OCI-LY1 (cell line): ENCODE measurements around the gene AGBL3.

Experiments used
- H2AFZ ChIP-seq: fragments of 200-600 bp; sonication (generic), shearing (Covaris generic); 2 replicates; pipeline ENCODE4 v1.6.0; 2014; ENCODE audit warnings: antibody characterized with exemption, mild to moderate bottlenecking, low read length
- H3F3A ChIP-seq: fragments of 200-600 bp; sonication (generic), shearing (Covaris generic); 2 replicates; pipeline ENCODE4 v1.6.0; 2014; ENCODE audit warnings: mild to moderate bottlenecking, antibody characterized with exemption, low read length, moderate library complexity; ENCODE audit not compliant: insufficient read depth
- H3K27ac ChIP-seq: fragments of 200-600 bp; sonication (generic); 2 replicates; pipeline ENCODE4 v1.5.1; 2014; ENCODE audit warnings: low read length, mixed run types, mild to moderate bottlenecking, low read depth; ENCODE audit not compliant: poor library complexity, severe bottlenecking
- H3K27me3 ChIP-seq: fragments of 200-600 bp; sonication (generic); 2 replicates; pipeline ENCODE4 v1.6.0; 2014; ENCODE audit warnings: antibody characterized with exemption, mild to moderate bottlenecking, low read length, moderate library complexity; ENCODE audit not compliant: insufficient read depth
- H3K36me3 ChIP-seq: fragments of 200-600 bp; sonication (generic); 2 replicates; pipeline ENCODE4 v1.6.1; 2014; ENCODE audit warnings: mild to moderate bottlenecking, antibody characterized with exemption, low read length, moderate library complexity, mixed read lengths; ENCODE audit not compliant: insufficient read depth
- H3K4me1 ChIP-seq: fragments of 200-600 bp; sonication (generic); 2 replicates; pipeline ENCODE4 v1.5.1; 2014; ENCODE audit warnings: mild to moderate bottlenecking, low read length, moderate library complexity; ENCODE audit not compliant: insufficient read depth, severe bottlenecking
- H3K4me2 ChIP-seq: fragments of 200-600 bp; sonication (generic), shearing (Covaris generic); 2 replicates; pipeline ENCODE4 v1.6.1; 2014; ENCODE audit warnings: low read length
- H3K4me3 ChIP-seq: fragments of 200-600 bp; sonication (generic); 2 replicates; pipeline ENCODE4 v1.5.1; 2014; ENCODE audit warnings: low read length, low read depth, mild to moderate bottlenecking, mixed read lengths; ENCODE audit not compliant: poor library complexity, severe bottlenecking
- H3K79me2 ChIP-seq: fragments of 200-600 bp; shearing (Covaris generic); 2 replicates; pipeline ENCODE4 v1.6.1; 2016; ENCODE audit warnings: mixed run types, low read length, mixed read lengths; ENCODE audit not compliant: insufficient read depth
- H3K9ac ChIP-seq: fragments of 200-600 bp; sonication (generic), shearing (Covaris generic); 2 replicates; pipeline ENCODE4 v1.6.1; 2014; ENCODE audit warnings: mild to moderate bottlenecking, low read length, mixed read lengths
- H3K9me2 ChIP-seq: fragments of 200-600 bp; sonication (generic), shearing (Covaris generic); 2 replicates; pipeline ENCODE4 v1.6.1; 2014; ENCODE audit warnings: low read depth, mild to moderate bottlenecking, low read length, mixed read lengths
- H3K9me3 ChIP-seq: fragments of 200-600 bp; shearing (Covaris generic); 2 replicates; pipeline ENCODE4 v1.6.1; 2014; ENCODE audit warnings: low read length, mixed read lengths
- H4K20me1 ChIP-seq: fragments of 200-600 bp; sonication (generic), shearing (Covaris generic); 2 replicates; pipeline ENCODE4 v1.6.0; 2016; ENCODE audit warnings: mild to moderate bottlenecking, low read length; ENCODE audit not compliant: insufficient read depth
- CTCF ChIP-seq: fragments of 200-600 bp; sonication (generic), shearing (Covaris generic); IDR thresholded peaks from 2 replicates; pipeline ENCODE4 v1.5.1; 2017; ENCODE audit warnings: mild to moderate bottlenecking, antibody characterized with exemption, low read length, moderate library complexity, mixed read lengths
- EZH2 ChIP-seq: fragments of 200-600 bp; sonication (generic), shearing (Covaris generic); IDR thresholded peaks from 2 replicates; pipeline ENCODE4 v1.8.0; 2017; ENCODE audit warnings: borderline replicate concordance, mixed run types, mild to moderate bottlenecking, antibody characterized with exemption, low read length, moderate library complexity, mixed read lengths

The AGBL3 gene

DNA sequence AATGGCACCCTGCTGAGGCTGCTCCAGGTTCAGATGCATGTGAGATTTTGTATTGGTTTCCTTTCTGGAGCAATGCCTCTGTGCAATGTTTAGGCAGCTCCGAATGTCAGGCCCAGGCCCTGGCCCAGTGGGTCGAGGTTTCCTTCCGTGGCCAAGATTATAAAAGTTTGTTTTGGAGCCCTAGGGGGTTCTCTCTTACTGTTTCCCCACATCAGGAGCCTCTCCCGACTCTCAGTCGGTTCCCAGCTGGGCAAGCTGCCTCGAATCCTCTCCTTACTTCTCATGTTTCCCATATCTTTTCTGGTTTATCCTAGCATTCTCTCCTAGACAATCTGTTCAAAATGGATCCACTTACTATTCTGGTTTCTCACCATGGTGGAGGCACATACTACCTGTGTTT lies 172.6 kb downstream of the AGBL3 start:
- Histone ChIP-seq H3K4me1 (peaks cover 24% of the 10 kb centered on the region), H3K9me2 (no peaks in the 10 kb centered on the region), H3K79me2 (no peaks in the 10 kb centered on the region), H3F3A (no peaks in the 10 kb centered on the region), H3K27me3 (no peaks in the 10 kb centered on the region), H3K4me2 (no peak overlapping the region), H3K9me3 (peaks cover 30% of the 10 kb centered on the region), H2AFZ (no peak overlapping the region), H3K36me3 (peaks cover 48% of the 10 kb centered on the region), H4K20me1 (no peaks in the 10 kb centered on the region), H3K9ac (no peak overlapping the region), H3K27ac (no peak overlapping the region), H3K4me3 (no peak overlapping the region)
- TF ChIP-seq CTCF: no peak
- no peak for TF ChIP-seq EZH2

DNA sequence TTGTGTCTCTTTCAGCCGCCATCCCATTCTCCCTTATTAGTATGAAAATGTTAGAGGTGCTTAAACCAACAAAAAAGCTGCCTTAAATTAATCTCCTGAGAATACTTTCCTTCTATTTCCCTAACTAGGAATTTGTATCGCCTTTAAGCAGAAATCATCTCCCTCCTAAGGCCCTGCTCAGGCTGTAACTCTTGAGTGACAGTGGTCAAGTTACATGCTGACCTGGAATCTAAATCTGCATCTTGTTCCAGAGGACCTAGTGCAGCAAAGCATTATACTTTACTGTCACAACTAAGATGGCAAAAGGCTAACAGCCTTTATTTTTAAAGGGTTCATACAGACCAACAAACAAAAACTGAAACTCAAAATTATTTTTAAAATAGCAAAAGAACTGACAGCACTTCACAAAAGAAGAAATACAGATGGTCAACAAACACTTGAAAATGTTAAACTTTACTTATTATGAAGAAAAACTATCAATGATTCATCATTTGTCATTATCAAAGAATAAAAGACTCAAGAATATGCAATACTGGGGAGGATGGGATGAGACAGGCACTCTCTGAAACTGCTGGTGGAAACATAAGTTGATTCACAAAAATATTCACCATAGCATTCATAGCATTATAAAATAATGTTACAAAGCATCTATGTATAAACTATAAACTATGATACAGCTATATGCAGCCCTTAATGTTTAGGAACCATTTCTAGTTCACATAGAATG lies 173.2 kb downstream of the AGBL3 start:
- H3K4me1 ChIP-seq: peaks cover 24% of the 10 kb centered on the region
- H3K9me2 ChIP-seq: no peaks in the 10 kb centered on the region
- peaks cover 30% of the 10 kb centered on the region for H3K9me3 ChIP-seq
- no peaks in the 10 kb centered on the region for H3K79me2 ChIP-seq
- no peaks in the 10 kb centered on the region for H3K27me3 ChIP-seq
- H3K27ac ChIP-seq: peak overlapping the region; percentile 80
- no peaks in the 10 kb centered on the region for H3F3A ChIP-seq
- H4K20me1 ChIP-seq: no peaks in the 10 kb centered on the region
- peak overlapping the region; percentile 57; the same call in 1 of the 2 replicates for H3K4me2 ChIP-seq
- no peak overlapping the region for H3K4me3 ChIP-seq
- peak overlapping the region; percentile 48; the same call in 1 of the 2 replicates for H3K9ac ChIP-seq
- no peak overlapping the region for H2AFZ ChIP-seq
- peaks cover 54% of the 10 kb centered on the region for H3K36me3 ChIP-seq
- no peak for TF ChIP-seq EZH2
- no peak for TF ChIP-seq CTCF

DNA sequence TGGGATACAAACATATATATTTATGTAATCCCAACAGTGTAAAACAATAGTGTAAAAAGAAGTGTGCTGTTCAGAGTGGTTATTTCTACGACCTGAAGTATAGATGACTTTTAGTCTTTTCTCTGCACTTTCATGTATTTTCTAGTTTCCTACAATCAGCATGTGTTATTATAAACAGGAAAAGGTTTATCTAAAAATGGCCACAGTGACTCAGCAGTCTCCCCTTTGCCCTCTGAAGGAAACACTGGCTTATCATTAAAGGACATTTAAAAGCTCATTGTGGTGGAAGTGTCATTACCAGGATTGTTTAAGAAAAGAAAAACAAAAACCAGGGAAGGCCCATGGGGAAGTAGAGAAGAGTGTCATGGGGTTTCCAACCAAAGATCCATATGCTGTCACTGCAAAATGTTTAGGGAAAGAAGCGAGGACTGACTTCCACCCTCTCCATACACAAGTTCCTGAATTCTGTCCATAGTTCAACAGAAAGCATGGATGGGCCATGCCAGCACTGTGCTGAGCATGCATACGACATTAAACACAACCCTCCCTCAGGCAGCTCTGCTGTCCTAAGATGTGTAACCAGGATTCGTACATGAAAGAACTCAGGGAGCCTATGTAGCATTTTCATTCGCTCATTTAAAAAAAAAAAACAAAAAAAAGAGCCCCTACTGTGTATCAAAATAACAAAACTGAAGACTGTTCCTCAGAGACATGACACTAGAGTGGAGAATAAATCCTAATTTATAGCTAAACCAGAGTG lies 174.0 kb downstream of the AGBL3 start:
- no peaks in the 10 kb centered on the region for H3F3A ChIP-seq
- no peaks in the 10 kb centered on the region for H4K20me1 ChIP-seq
- no peaks in the 10 kb centered on the region for H3K27me3 ChIP-seq
- H3K4me2 ChIP-seq: peak overlapping the region; percentile 57
- H3K4me1 ChIP-seq: peaks cover 24% of the 10 kb centered on the region
- no peak for TF ChIP-seq EZH2
- no peak for TF ChIP-seq CTCF
- H2AFZ ChIP-seq: no peak overlapping the region
- no peaks in the 10 kb centered on the region for H3K9me2 ChIP-seq
- peaks cover 26% of the 10 kb centered on the region for H3K9me3 ChIP-seq
- H3K9ac ChIP-seq: peak overlapping the region; percentile 48
- peak overlapping the region; percentile 15 for H3K4me3 ChIP-seq
- no peaks in the 10 kb centered on the region for H3K79me2 ChIP-seq
- peak overlapping the region; percentile 80 for H3K27ac ChIP-seq
- peaks cover 62% of the 10 kb centered on the region for H3K36me3 ChIP-seq
